Suprapubic skin (tissue), 4 donors: ENCODE data around the gene STEAP1B.

Experiments used
- CTCF ChIP-seq, 2 donors: fragments of 200-600 bp in 1 of 2; fragments of 450-650 bp in 1 of 2; sonication (generic) in 1 of 2; IDR thresholded peaks; one replicate each; pipeline ENCODE4 v1.5.1; 2016 to 2019; ENCODE audit warnings: antibody characterized with exemption in 2 of 2, mild to moderate bottlenecking in 1 of 2, moderate library complexity in 1 of 2
- EP300 ChIP-seq: sonication (generic); formaldehyde crosslinking; IDR thresholded peaks from one replicate; pipeline ENCODE4 v1.6.1; 2017; ENCODE audit warnings: antibody characterized with exemption
- POLR2A ChIP-seq, 2 donors: fragments of 450-650 bp; IDR thresholded peaks; one replicate each; pipeline ENCODE4 v1.6.1; 2017; ENCODE audit warnings: antibody characterized with exemption in 2 of 2, mild to moderate bottlenecking in 2 of 2, moderate library complexity in 2 of 2
- POLR2AphosphoS5 ChIP-seq, 3 donors: sonication (generic); formaldehyde crosslinking; IDR thresholded peaks; one replicate each; pipeline ENCODE4 v1.6.1; 2017; ENCODE audit warnings: antibody characterized with exemption in 3 of 3

DNA sequence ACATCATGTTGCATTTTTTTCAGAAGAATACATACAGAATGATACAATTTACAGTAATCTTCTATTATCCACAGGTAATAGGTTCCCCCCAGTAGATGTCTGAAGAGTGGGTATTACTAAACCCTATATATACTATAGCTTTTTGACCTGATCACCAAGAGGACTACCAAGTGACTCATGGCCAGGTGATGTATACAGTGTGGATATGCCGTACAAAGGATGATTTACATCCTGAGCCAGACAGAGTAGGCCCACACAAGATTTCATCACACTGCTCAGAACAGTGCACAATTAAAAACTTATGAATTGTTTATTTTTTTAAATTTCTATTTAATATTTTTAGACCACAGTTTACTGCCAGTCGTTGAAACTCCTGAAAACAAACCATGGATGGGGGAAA lies 70.6 kb downstream of the STEAP1B start:
- TF ChIP-seq CTCF (IDR thresholded peaks at IDR 0.05): no peak
- TF ChIP-seq POLR2A (IDR thresholded peaks at IDR 0.05): no peak
- no peak for TF ChIP-seq POLR2AphosphoS5 (IDR thresholded peaks at IDR 0.05)
- no peak for TF ChIP-seq EP300
